Right renal pelvis (tissue), 4 donors: Measurements from ENCODE around the gene NBL1. TPM values are rescaled to one million over a fixed set of nuclear protein-coding genes. Genes with fewer than 3 reads are reported as not detected.

Source experiments
- DNase-seq, 4 donors: peaks; one replicate each; pipeline ENCODE4 v3.0.0-alpha.2; 2013; ENCODE audit warnings: low read depth in 4 of 4, low spot score in 3 of 4, missing footprints in 1 of 4
- polyA plus RNA-seq, 4 donors: library from polyadenylated mRNA; unstranded; fragments of 120-200 nt; gene quantifications; one replicate each; pipeline ENCODE4 v1.2.1, GENCODE V29; 2013; ENCODE audit not compliant: insufficient read length in 4 of 4

The NBL1 gene
- polyA plus RNA-seq: 10 to 100 TPM; 21.6 to 33.7 (median 26.3) TPM

GRCh38 chr1:19643602-19644394 lies at the start of gene NBL1:
Gene NBL1 (plus strand): TSS chr1:19644311. CDS start chr1:19655031, 10,720 bp downstream.
- DNase-seq: peak in 1 of 4 donors; percentile 28

- no peak for DNase-seq
Measured at GRCh38 chr1:19596065-19596713, 47.9 kb upstream of the NBL1 start.

- DNase-seq: peak; percentile 94 to 98 (median 96)
Measured at GRCh38 chr1:19596714-19597495, 47.2 kb upstream of the NBL1 start.

- DNase-seq: peak in 1 of 4 donors; percentile 34
Measured at GRCh38 chr1:19597496-19598309, 46.4 kb upstream of the NBL1 start.

GRCh38 chr1:19599810-19600209 lies 44.3 kb upstream of the NBL1 start:
- DNase-seq: no peak

- DNase-seq: no peak
Measured at GRCh38 chr1:19602486-19602885, 41.6 kb upstream of the NBL1 start.

GRCh38 chr1:19605967-19606366 lies 38.1 kb upstream of the NBL1 start:
- DNase-seq: no peak

GRCh38 chr1:19606817-19607642 lies 37.1 kb upstream of the NBL1 start:
- no peak for DNase-seq

- no peak for DNase-seq
Measured at GRCh38 chr1:19608232-19608631, 35.9 kb upstream of the NBL1 start.

- no peak for DNase-seq
Measured at GRCh38 chr1:19610282-19610981, 33.7 kb upstream of the NBL1 start.

- DNase-seq: no peak
Measured at GRCh38 chr1:19612530-19612929, 31.6 kb upstream of the NBL1 start.

- DNase-seq: no peak
Measured at GRCh38 chr1:19613171-19613703, 30.9 kb upstream of the NBL1 start.

- no peak for DNase-seq
Measured at GRCh38 chr1:19615438-19615837, 28.7 kb upstream of the NBL1 start.

GRCh38 chr1:19616489-19616888 lies 27.6 kb upstream of the NBL1 start:
- no peak for DNase-seq

- no peak for DNase-seq
Measured at GRCh38 chr1:19617376-19617775, 26.7 kb upstream of the NBL1 start.

- DNase-seq: no peak
Measured at GRCh38 chr1:19618428-19618827, 25.7 kb upstream of the NBL1 start.

- no peak for DNase-seq
Measured at GRCh38 chr1:19619697-19620384, 24.3 kb upstream of the NBL1 start.

GRCh38 chr1:19620786-19621185 lies 23.3 kb upstream of the NBL1 start:
- DNase-seq: no peak
